ENCODE measurements around the gene SCN4A.
A peak's percentile ranks its signal among the peaks of the same experiment; 100 is the strongest.
"Not testable (repeated sequence)": the region's sequence is repeated elsewhere in the genome, so short reads cannot be mapped to it uniquely, and the experiment has no call there.

Gene SCN4A

GRCh38 chr17:63984651-63985386 lies 12.1 kb upstream of the SCN4A start:
- no peak for DNase-seq

- no peak for DNase-seq
These were observed 11.5 kb upstream of the SCN4A start for GRCh38 chr17:63984236-63984635.

GRCh38 chr17:63983320-63983719 lies 10.6 kb upstream of the SCN4A start:
- no peak for DNase-seq

GRCh38 chr17:63982641-63983040 lies 9.9 kb upstream of the SCN4A start:
- DNase-seq: not testable (repeated sequence)

GRCh38 chr17:63978272-63979200 lies 5.8 kb upstream of the SCN4A start:
- DNase-seq: no peak

GRCh38 chr17:63976702-63977101 lies 4.0 kb upstream of the SCN4A start:
- DNase-seq: no peak

- no peak for DNase-seq
These were observed 2.9 kb upstream of the SCN4A start for GRCh38 chr17:63975541-63976092.

GRCh38 chr17:63974594-63975192 lies 2.0 kb upstream of the SCN4A start:
- DNase-seq: no peak

- DNase-seq: no peak
These were observed 1.3 kb upstream of the SCN4A start for GRCh38 chr17:63973930-63974593.

- no peak for DNase-seq
These were observed 529 bp upstream of the SCN4A start for GRCh38 chr17:63973247-63973646.

GRCh38 chr17:63969278-63969677 lies 3.4 kb downstream of the SCN4A start:
- DNase-seq: no peak

- DNase-seq: no peak
These were observed 4.8 kb downstream of the SCN4A start for GRCh38 chr17:63967953-63968352.

- DNase-seq: no peak
These were observed 6.0 kb downstream of the SCN4A start for GRCh38 chr17:63966646-63967264.

- no peak for DNase-seq
These were observed 9.6 kb downstream of the SCN4A start for GRCh38 chr17:63963123-63963522.

- DNase-seq: no peak
These were observed 10.4 kb downstream of the SCN4A start for GRCh38 chr17:63962298-63962744.

GRCh38 chr17:63961355-63962212 lies 11.1 kb downstream of the SCN4A start:
- DNase-seq: peak; percentile 74

- no peak for DNase-seq
These were observed 12.3 kb downstream of the SCN4A start for GRCh38 chr17:63960430-63960829.

GRCh38 chr17:63960006-63960405 lies 12.7 kb downstream of the SCN4A start:
- DNase-seq: no peak

GRCh38 chr17:63956296-63956920 lies 16.3 kb downstream of the SCN4A start:
- no peak for DNase-seq

GRCh38 chr17:63955791-63956190 lies 16.9 kb downstream of the SCN4A start:
- no peak for DNase-seq

GRCh38 chr17:63955232-63955631 lies 17.5 kb downstream of the SCN4A start:
- no peak for DNase-seq
